K562 (cell line): Measurements from ENCODE around the gene ACTL8. TPM values are rescaled to one million over a fixed set of nuclear protein-coding genes. Genes with fewer than 3 reads are reported as not detected.

ENCODE experiments used
- ATAC-seq: fragments of 200-7000 bp; cut with Tn5 transposase; 3 replicates; pipeline ENCODE4 v1.9.1; 2020; ENCODE audit warnings: moderate library complexity
- BruUV-seq: library from RNA; stranded (reverse); fragments of 400-500 nt; replicated peaks from 2 replicates; lab custom pipeline; 2021; lab: Mats Ljungman, UMichigan
- CTCF ChIA-PET: fragments of 300-600 bp; formaldehyde crosslinking; extraction: SDS; loops from one replicate; lab custom pipeline; 2021; ENCODE audit warnings: low intra/inter-chr PET ratio; lab: Yijun Ruan, JAX
- POLR2A ChIA-PET: fragments of 300-600, 350-650 bp; sonication (Branson Sonifier 250); formaldehyde crosslinking; extraction: SDS; loops from one replicate; lab custom pipeline; 2021; ENCODE audit warnings: antibody characterized with exemption, inconsistent platforms; lab: Yijun Ruan, JAX
- DNase-seq, 4 experiments: peaks; one replicate each; pipeline versions ENCODE4 v3.0.0 to v3.0.0-alpha.2; 2011 to 2018; ENCODE audit warnings: low spot score in 3 of 4, mixed read lengths in 3 of 4; ENCODE audit errors: extremely low read depth in 1 of 4
- FAIRE-seq: peaks from 2 replicates; lab custom pipeline; 2011; peaks lifted over from hg19 to GRCh38; lab: Jason Lieb, UNC
- H2AFZ ChIP-seq: 2 replicates; pipeline ENCODE4 v1.6.0; 2011; ENCODE audit warnings: low read depth, low read length, control low read depth, inconsistent platforms
- H3K27ac ChIP-seq: fragments of 200-600 bp; 3 replicates; pipeline ENCODE4 v1.8.0; 2011; ENCODE audit warnings: low read depth, mild to moderate bottlenecking, control low read depth, inconsistent platforms, low read length, moderate library complexity, mixed read lengths; ENCODE audit errors: extremely low read depth
- H3K27me3 ChIP-seq, 2 experiments: fragments of 300-600 bp in 1 of 2; 2 replicates in 1 of 2; 3 replicates in 1 of 2; pipeline versions ENCODE4 v1.6.0 to v1.8.0; 2011; ENCODE audit warnings: inconsistent platforms in 2 of 2, low read length in 2 of 2, mild to moderate bottlenecking in 1 of 2, mixed read lengths in 1 of 2, moderate library complexity in 1 of 2; ENCODE audit not compliant: control insufficient read depth in 2 of 2, insufficient read depth in 2 of 2
- H3K36me3 ChIP-seq: fragments of 300-600 bp; 3 replicates; pipeline ENCODE4 v1.8.0; 2011; ENCODE audit warnings: mild to moderate bottlenecking, low read length, inconsistent platforms; ENCODE audit not compliant: control insufficient read depth, insufficient read depth
- H3K4me1 ChIP-seq, 2 experiments: fragments of 200-600 bp in 1 of 2; replicated peaks in 1 of 2; 2 replicates in 1 of 2; 3 replicates in 1 of 2; pipeline versions ENCODE4 v1.5.1 to v1.8.0; 2011; ENCODE audit warnings: inconsistent platforms in 2 of 2, low read length in 2 of 2, mild to moderate bottlenecking in 1 of 2, mixed read lengths in 1 of 2, moderate library complexity in 1 of 2; ENCODE audit not compliant: control insufficient read depth in 2 of 2, insufficient read depth in 2 of 2
- H3K4me2 ChIP-seq: 2 replicates; pipeline ENCODE4 v1.6.1; 2011; ENCODE audit warnings: low read length, control low read depth, inconsistent platforms, mixed read lengths; ENCODE audit not compliant: insufficient read depth
- H3K4me3 ChIP-seq: fragments of 200-600 bp; sonication (generic), shearing (Covaris generic); 2 replicates; pipeline ENCODE4 v1.5.1; 2016; ENCODE audit warnings: control low read depth, inconsistent platforms
- H3K79me2 ChIP-seq: fragments of 200-600 bp; 3 replicates; pipeline ENCODE4 v1.8.0; 2011; ENCODE audit warnings: low read length, inconsistent platforms; ENCODE audit not compliant: control insufficient read depth, insufficient read depth
- H3K9ac ChIP-seq, 2 experiments: 2 replicates each; pipeline versions ENCODE4 v1.6.0 to v1.6.1; 2011; ENCODE audit warnings: low read depth in 2 of 2, low read length in 2 of 2, control low read depth in 1 of 2, inconsistent platforms in 1 of 2, mild to moderate bottlenecking in 1 of 2, mixed read lengths in 1 of 2; ENCODE audit not compliant: insufficient read depth in 1 of 2
- H3K9me1 ChIP-seq: one replicate; pipeline ENCODE4 v1.6.0; 2011; ENCODE audit warnings: inconsistent platforms, mild to moderate bottlenecking, low read length, moderate library complexity; ENCODE audit not compliant: control insufficient read depth, insufficient read depth
- H3K9me3 ChIP-seq: replicated peaks from 2 replicates; pipeline ENCODE4 v1.5.1; 2011; ENCODE audit warnings: low read depth, low read length, inconsistent platforms; ENCODE audit not compliant: control insufficient read depth, insufficient read depth
- H4K20me1 ChIP-seq: replicated peaks from 2 replicates; pipeline ENCODE4 v1.6.1; 2011; ENCODE audit warnings: low read length, inconsistent platforms, mixed read lengths; ENCODE audit not compliant: control insufficient read depth, insufficient read depth
- ATF4 ChIP-seq: fragments of 450-650 bp; formaldehyde crosslinking; IDR thresholded peaks from 2 replicates; pipeline ENCODE4 v1.4.0; 2022; ENCODE audit warnings: mild to moderate bottlenecking, moderate library complexity
- ATF7 ChIP-seq: fragments of 450-650 bp; IDR thresholded peaks from 2 replicates; pipeline ENCODE4 v1.7.1; 2014; ENCODE audit warnings: mild to moderate bottlenecking, moderate library complexity
- CEBPB ChIP-seq: fragments of 450-650 bp; IDR thresholded peaks from 2 replicates; pipeline ENCODE4 v1.6.1; 2016; ENCODE audit warnings: missing genetic modification characterization, missing compliant biosample characterization
- E2F3 ChIP-seq: fragments of 250-450 bp; sonication (Bioruptor Pico); IDR thresholded peaks from 2 replicates; pipeline ENCODE4 v1.4.0; 2020; ENCODE audit warnings: mild to moderate bottlenecking
- ETV5 ChIP-seq: sonication (generic); formaldehyde crosslinking; IDR thresholded peaks from 2 replicates; pipeline ENCODE4 v1.4.0; 2020; ENCODE audit warnings: low read depth, mild to moderate bottlenecking, missing genetic modification reagents
- FOXA3 ChIP-seq, 2 experiments: fragments of 450-650 bp in 1 of 2; sonication (generic) in 1 of 2; formaldehyde crosslinking; IDR thresholded peaks in 1 of 2; conservative IDR thresholded peaks in 1 of 2; 2 replicates each; pipeline versions ENCODE4 v1.4.0 to v1.8.0; 2020 to 2022; ENCODE audit warnings: mild to moderate bottlenecking in 2 of 2, missing genetic modification reagents in 1 of 2
- HLTF ChIP-seq: fragments of 450-650 bp; IDR thresholded peaks from 2 replicates; pipeline ENCODE4 v1.6.1; 2016
- PHF20 ChIP-seq: fragments of 450-650 bp; IDR thresholded peaks from 2 replicates; pipeline ENCODE4 v1.6.1; 2018; ENCODE audit not compliant: partially characterized antibody
- POLR2G ChIP-seq: fragments of 200-400 bp; formaldehyde crosslinking; IDR thresholded peaks from 2 replicates; pipeline ENCODE4 v1.6.1; 2017; ENCODE audit warnings: low read depth, mild to moderate bottlenecking, antibody characterized with exemption, low read length, moderate library complexity
- SMARCA5 ChIP-seq: fragments of 450-650 bp; IDR thresholded peaks from 2 replicates; pipeline ENCODE4 v1.6.1; 2016
- XRCC5 ChIP-seq: fragments of 200-400 bp; formaldehyde crosslinking; IDR thresholded peaks from 2 replicates; pipeline ENCODE4 v1.6.1; 2017; ENCODE audit warnings: low read depth, mild to moderate bottlenecking, low read length
- ZNF121 ChIP-seq: sonication (generic); formaldehyde crosslinking; conservative IDR thresholded peaks from 2 replicates; pipeline ENCODE4 v1.8.0; 2022; ENCODE audit warnings: missing genetic modification reagents
- ZNF707 ChIP-seq: fragments of 250-450 bp; sonication (Bioruptor Pico); conservative IDR thresholded peaks from 2 replicates; pipeline ENCODE4 v1.8.0; 2022; ENCODE audit warnings: inconsistent platforms, mild to moderate bottlenecking, moderate library complexity
- ZNF76 ChIP-seq: fragments of 250-450 bp; sonication (Bioruptor Pico); IDR thresholded peaks from 2 replicates; pipeline ENCODE4 v1.4.0; 2020; ENCODE audit warnings: mild to moderate bottlenecking, moderate library complexity, borderline replicate concordance
- ZNF77 ChIP-seq: fragments of 250-450 bp; sonication (Bioruptor Pico); IDR thresholded peaks from 2 replicates; pipeline ENCODE4 v1.5.0; 2020
- ZNF778 ChIP-seq: fragments of 450-650 bp; formaldehyde crosslinking; IDR thresholded peaks from 2 replicates; pipeline ENCODE4 v1.4.0; 2020; ENCODE audit warnings: mild to moderate bottlenecking, moderate library complexity
- ZNF79 ChIP-seq: fragments of 250-450 bp; sonication (Bioruptor Pico); IDR thresholded peaks from 2 replicates; pipeline ENCODE4 v1.4.0; 2020; ENCODE audit warnings: low read depth, mild to moderate bottlenecking, moderate library complexity
- WGBS: fragments of 100-300 bp; shearing (Covaris generic); methylation state at CpG from one replicate; pipeline ENCODE4 v1.1.6; 2016; ENCODE audit warnings: low coverage, mixed read lengths; ENCODE audit not compliant: insufficient coverage; ENCODE audit errors: missing lambda C conversion rate; 5-methylcytosine and 5-hydroxymethylcytosine counted together
- in situ Hi-C: fragments of 300-500 bp; cut with MboI; formaldehyde crosslinking; loops from 4 replicates; pipeline ENCODE4 v1.15.0; 2018; ENCODE audit warnings: inconsistent platforms, mixed read lengths
- intact Hi-C: fragments of 100-400 bp; cut with micrococcal nuclease; formaldehyde crosslinking; loops from 2 replicates; pipeline ENCODE4 v1.14.2; 2022
- polyA plus RNA-seq, 8 experiments: library from polyadenylated mRNA; depleted of rRNA in 4 of 8; stranded (reverse) in 5 of 8; unstranded in 3 of 8; fragments of >200 nt; fragmentation: Nextera tagmentation in 2 of 8; fragmentation: Illumina TruSeq in 1 of 8; extraction: Ambion mirVana in 2 of 8; extraction: Trizol in 1 of 8; gene quantifications; 2 replicates each; pipeline versions ENCODE4 v1.2.1 to v1.2.3, GENCODE V29; 2011 to 2014; ENCODE audit warnings: inconsistent platforms in 1 of 8, missing spikeins in 1 of 8
- total RNA-seq, 7 experiments: library from RNA; depleted of rRNA in 6 of 7; stranded (reverse); fragments of >200 nt in 6 of 7; fragmentation: Illumina TruSeq in 2 of 7; extraction: Trizol in 2 of 7; gene quantifications; 2 replicates each; pipeline versions ENCODE4 v1.2.1 to v1.2.3, GENCODE V29; 2011 to 2021; ENCODE audit warnings: low replicate concordance in 1 of 7

ACTL8 gene
- total and polyA plus RNA-seq, 9 of the 15 experiments (the other 6 are each of a cell fraction or from before 2014, with no cell fraction given): 0.30 to 3.3 (median 1.6) TPM

GRCh38 chr1:17776426-17776825 is 21.3 kb downstream of the ACTL8 start:
- no peaks in the 10 kb centered on the region for H3K36me3 ChIP-seq
- ChIA-PET CTCF (no interaction called here), POLR2A (interaction anchor here (1.0 kb wide), 1 partner anchor 14 kb away, joined by 4 read pairs; no protein-coding TSS in a partner anchor)
- H3K79me2 ChIP-seq: no peaks in the 10 kb centered on the region
- under 1% methylated on average over 11 of the region's 11 CpGs for WGBS
- TF ChIP-seq ZNF79 (CRISPR knock-in tag) (no peak), SMARCA5 (no peak), ATF7 (no peak), ATF4 (no peak), ZNF707 (CRISPR knock-in tag) (no peak), ZNF778 (no peak), POLR2G (no peak), CEBPB (tag) (no peak), HLTF (no peak), ZNF77 (CRISPR knock-in tag) (no peak), XRCC5 (no peak), E2F3 (CRISPR knock-in tag) (no peak), ZNF76 (no peak), ETV5 (CRISPR knock-in tag) (no peak), ZNF121 (CRISPR knock-in tag) (no peak), PHF20 (no peak), FOXA3 (CRISPR knock-in tag; conservative IDR thresholded peaks at IDR 0.05 in 1 of 2, IDR thresholded peaks at IDR 0.05 in 1 of 2) (no peak)
- H3K9me3 ChIP-seq: no peaks in the 10 kb centered on the region
- H3K4me3 ChIP-seq: no peak overlapping the region
- peaks cover 9% of the 10 kb centered on the region; the same call in 1 of the 2 replicates for H4K20me1 ChIP-seq
- FAIRE-seq (no peak), DNase-seq (no peak), ATAC-seq (no peak)
- H3K27me3 ChIP-seq: peaks cover 14 to 72% of the 10 kb centered on the region in 2 experiments; a peak in 4 of 5 replicates
- intact Hi-C loops (no loop called here), in situ Hi-C loops (no loop called here)
- H3K4me1 ChIP-seq: no peaks in the 10 kb centered on the region
- H3K9me1 ChIP-seq: no peaks in the 10 kb centered on the region
- H3K4me2 ChIP-seq: no peak overlapping the region
- no peak overlapping the region for H3K9ac ChIP-seq
- H2AFZ ChIP-seq: no peak overlapping the region
- BruUV-seq: no TSS peak
- no peak overlapping the region for H3K27ac ChIP-seq
